ENCODE results near the gene MCAT.

DNA sequence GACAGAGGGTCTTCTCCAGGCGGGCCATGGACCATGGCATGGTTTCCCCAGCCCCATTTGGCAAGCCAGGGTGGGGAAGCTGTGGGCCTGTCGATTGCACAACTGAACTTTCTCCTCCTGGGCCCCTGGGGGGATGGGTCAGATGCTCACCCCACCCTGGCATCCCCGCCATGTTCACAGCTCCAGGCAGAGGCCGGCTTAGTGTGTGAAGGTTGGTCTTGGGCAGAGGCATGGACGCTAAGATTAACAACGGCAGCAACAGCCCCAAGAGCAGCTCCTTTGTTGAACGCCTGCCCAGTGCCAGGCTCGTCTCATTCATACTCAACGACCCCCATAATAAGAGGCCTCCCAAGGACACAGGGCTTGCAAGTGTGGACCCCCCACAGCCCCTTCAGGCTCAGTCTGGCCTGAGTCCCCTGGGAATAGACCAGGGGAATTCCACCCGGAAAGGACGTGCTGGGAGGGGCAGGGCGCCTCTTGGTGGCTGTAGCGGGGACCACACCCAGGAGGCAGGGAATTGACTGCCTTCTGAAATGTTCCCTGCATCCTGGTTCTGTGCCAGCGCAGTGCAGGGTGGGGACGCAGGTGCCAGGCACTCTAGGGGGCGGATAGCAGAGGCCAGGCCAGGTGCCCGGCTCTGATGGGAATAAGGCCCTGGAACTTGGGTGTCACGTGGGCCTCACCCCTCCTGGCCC is 16.4 kb upstream of the MCAT start:
- TF ChIP-seq, protein P1, sequence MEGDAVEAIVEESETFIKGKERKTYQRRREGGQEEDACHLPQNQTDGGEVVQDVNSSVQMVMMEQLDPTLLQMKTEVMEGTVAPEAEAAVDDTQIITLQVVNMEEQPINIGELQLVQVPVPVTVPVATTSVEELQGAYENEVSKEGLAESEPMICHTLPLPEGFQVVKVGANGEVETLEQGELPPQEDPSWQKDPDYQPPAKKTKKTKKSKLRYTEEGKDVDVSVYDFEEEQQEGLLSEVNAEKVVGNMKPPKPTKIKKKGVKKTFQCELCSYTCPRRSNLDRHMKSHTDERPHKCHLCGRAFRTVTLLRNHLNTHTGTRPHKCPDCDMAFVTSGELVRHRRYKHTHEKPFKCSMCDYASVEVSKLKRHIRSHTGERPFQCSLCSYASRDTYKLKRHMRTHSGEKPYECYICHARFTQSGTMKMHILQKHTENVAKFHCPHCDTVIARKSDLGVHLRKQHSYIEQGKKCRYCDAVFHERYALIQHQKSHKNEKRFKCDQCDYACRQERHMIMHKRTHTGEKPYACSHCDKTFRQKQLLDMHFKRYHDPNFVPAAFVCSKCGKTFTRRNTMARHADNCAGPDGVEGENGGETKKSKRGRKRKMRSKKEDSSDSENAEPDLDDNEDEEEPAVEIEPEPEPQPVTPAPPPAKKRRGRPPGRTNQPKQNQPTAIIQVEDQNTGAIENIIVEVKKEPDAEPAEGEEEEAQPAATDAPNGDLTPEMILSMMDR (IDR thresholded peaks at IDR 0.05) = peak in 4 of 6 experiments; percentile 60 to 73 (median 62)
- no peak for TF ChIP-seq POLR2A (IDR thresholded peaks at IDR 0.05)
